Islet of Langerhans (tissue), 1 donor: ENCODE measurements around the gene LRRC55.

Experiments
- FAIRE-seq: peaks from one replicate; lab custom pipeline; 2011; peaks lifted over from hg19 to GRCh38; lab: Jason Lieb, UNC

Gene LRRC55

GRCh38 chr11:57181678-57182305, at the start of gene LRRC55:
TSS of gene LRRC55 (plus strand) at chr11:57181953. CDS start at chr11:57182023, 70 bp downstream.
- FAIRE-seq = no peak

- FAIRE-seq = no peak
Observed at GRCh38 chr11:57133366-57134038, 48.3 kb upstream of the LRRC55 start.

GRCh38 chr11:57134284-57134683, 47.5 kb upstream of the LRRC55 start:
- FAIRE-seq = no peak

- FAIRE-seq = no peak
Observed at GRCh38 chr11:57135020-57135751, 46.6 kb upstream of the LRRC55 start.

- FAIRE-seq = no peak
Observed at GRCh38 chr11:57140568-57140967, 41.2 kb upstream of the LRRC55 start.

GRCh38 chr11:57143459-57143858, 38.3 kb upstream of the LRRC55 start:
- FAIRE-seq = no peak

GRCh38 chr11:57144075-57144474, 37.7 kb upstream of the LRRC55 start:
- FAIRE-seq = no peak

GRCh38 chr11:57144531-57145320, 37.0 kb upstream of the LRRC55 start:
- no peak for FAIRE-seq

- no peak for FAIRE-seq
Observed at GRCh38 chr11:57146301-57146700, 35.5 kb upstream of the LRRC55 start.

GRCh38 chr11:57148621-57149020, 33.1 kb upstream of the LRRC55 start:
- FAIRE-seq = no peak

GRCh38 chr11:57150454-57150917, 31.3 kb upstream of the LRRC55 start:
- no peak for FAIRE-seq

GRCh38 chr11:57152134-57152533, 29.6 kb upstream of the LRRC55 start:
- no peak for FAIRE-seq

- FAIRE-seq = no peak
Observed at GRCh38 chr11:57153448-57153847, 28.3 kb upstream of the LRRC55 start.

- FAIRE-seq = no peak
Observed at GRCh38 chr11:57154739-57155138, 27.0 kb upstream of the LRRC55 start.

- no peak for FAIRE-seq
Observed at GRCh38 chr11:57155400-57155799, 26.4 kb upstream of the LRRC55 start.

- no peak for FAIRE-seq
Observed at GRCh38 chr11:57155838-57156607, 25.7 kb upstream of the LRRC55 start.

- FAIRE-seq = no peak
Observed at GRCh38 chr11:57156928-57157327, 24.8 kb upstream of the LRRC55 start.

- no peak for FAIRE-seq
Observed at GRCh38 chr11:57157624-57158023, 24.1 kb upstream of the LRRC55 start.

GRCh38 chr11:57158180-57158579, 23.6 kb upstream of the LRRC55 start:
- no peak for FAIRE-seq

- no peak for FAIRE-seq
Observed at GRCh38 chr11:57158599-57158998, 23.2 kb upstream of the LRRC55 start.

- FAIRE-seq = no peak
Observed at GRCh38 chr11:57160665-57161064, 21.1 kb upstream of the LRRC55 start.

- no peak for FAIRE-seq
Observed at GRCh38 chr11:57161351-57161750, 20.4 kb upstream of the LRRC55 start.
